ENCODE measurements around the gene IFT122. TPM values are rescaled to one million over a fixed set of nuclear protein-coding genes. Genes with fewer than 3 reads are reported as not detected.
A peak's percentile ranks its signal among the peaks of the same experiment; 100 is the strongest.

IFT122 gene
- total RNA-seq, 1 donor from 2014 or later: 20.6 TPM

DNA sequence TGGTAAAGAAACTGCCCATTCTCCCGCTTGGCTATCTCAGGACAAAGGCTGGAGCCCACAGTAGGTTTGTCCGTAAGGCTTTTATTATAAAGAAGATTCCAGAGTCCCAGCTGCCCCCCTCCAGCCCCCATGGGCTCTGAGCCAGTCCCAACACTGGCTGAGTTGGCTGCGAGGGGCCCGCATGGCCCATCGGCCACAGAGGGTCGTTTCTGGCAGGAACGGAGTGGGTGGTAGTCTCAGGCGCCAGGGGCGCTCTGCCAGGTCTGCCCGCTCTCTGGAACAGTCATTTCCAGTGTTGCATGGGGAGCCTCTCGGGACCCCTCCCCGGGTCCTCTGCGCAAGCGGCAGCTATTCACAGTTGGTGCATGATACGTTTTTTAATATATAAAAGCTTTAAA is 115.1 kb downstream of the IFT122 start:
- Mint-ChIP-seq H3K27ac (ENCODE audit: unreplicated experiment) (peak overlapping the region; percentile 17), H3K36me3 (ENCODE audit: unreplicated experiment) (no peaks in the 10 kb centered on the region), H3K27me3 (ENCODE audit: unreplicated experiment) (peaks cover 5% of the 10 kb centered on the region), H3K4me3 (ENCODE audit: unreplicated experiment) (no peak overlapping the region), H3K9me3 (ENCODE audit: unreplicated experiment) (peaks cover 4% of the 10 kb centered on the region), H3K4me1 (ENCODE audit: low read depth, unreplicated experiment) (peaks cover 39% of the 10 kb centered on the region)
- no peak for DNase-seq
- TF ChIP-seq, protein P1, sequence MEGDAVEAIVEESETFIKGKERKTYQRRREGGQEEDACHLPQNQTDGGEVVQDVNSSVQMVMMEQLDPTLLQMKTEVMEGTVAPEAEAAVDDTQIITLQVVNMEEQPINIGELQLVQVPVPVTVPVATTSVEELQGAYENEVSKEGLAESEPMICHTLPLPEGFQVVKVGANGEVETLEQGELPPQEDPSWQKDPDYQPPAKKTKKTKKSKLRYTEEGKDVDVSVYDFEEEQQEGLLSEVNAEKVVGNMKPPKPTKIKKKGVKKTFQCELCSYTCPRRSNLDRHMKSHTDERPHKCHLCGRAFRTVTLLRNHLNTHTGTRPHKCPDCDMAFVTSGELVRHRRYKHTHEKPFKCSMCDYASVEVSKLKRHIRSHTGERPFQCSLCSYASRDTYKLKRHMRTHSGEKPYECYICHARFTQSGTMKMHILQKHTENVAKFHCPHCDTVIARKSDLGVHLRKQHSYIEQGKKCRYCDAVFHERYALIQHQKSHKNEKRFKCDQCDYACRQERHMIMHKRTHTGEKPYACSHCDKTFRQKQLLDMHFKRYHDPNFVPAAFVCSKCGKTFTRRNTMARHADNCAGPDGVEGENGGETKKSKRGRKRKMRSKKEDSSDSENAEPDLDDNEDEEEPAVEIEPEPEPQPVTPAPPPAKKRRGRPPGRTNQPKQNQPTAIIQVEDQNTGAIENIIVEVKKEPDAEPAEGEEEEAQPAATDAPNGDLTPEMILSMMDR (IDR thresholded peaks at IDR 0.05; ENCODE audit: partially characterized antibody, unreplicated experiment): no peak

DNA sequence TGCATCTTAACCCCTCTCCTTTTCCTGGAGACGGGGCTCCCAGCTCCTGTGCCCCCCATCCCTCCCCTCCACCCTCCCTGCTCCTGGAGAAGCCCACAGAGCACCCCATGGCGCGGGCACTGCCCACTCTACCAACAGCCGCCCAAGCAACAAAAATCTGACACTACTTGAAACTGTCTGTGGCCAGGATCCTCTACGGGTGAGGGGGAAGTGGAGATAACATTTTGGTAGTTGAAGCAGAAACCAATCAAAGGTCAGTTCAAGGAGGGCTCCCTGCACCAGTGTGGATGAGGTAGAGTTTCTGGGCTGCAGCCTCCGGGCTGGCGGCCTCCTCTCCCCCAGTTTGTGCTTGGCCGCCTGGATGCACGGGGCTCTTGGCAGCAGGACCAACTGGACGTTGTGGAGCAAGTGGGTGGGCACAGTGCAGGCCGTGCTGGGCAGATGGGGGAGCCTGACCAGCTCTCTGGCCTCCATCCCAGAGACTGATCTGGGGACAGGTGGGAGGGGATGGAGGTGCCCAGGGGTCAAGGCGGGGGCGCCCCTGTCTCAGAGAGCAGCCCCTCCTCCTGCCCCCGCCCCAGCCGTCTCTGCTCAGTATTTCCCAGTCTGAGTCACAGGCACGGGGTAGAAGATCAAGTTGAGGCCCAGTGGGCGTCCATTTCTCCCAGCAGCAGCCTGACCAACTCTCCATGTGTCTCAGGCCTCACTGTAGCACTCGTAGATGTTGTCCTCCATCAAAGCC is 115.8 kb downstream of the IFT122 start:
- Mint-ChIP-seq H3K27ac (ENCODE audit: unreplicated experiment) (no peak overlapping the region), H3K4me1 (ENCODE audit: low read depth, unreplicated experiment) (peaks cover 43% of the 10 kb centered on the region), H3K27me3 (ENCODE audit: unreplicated experiment) (peaks cover 6% of the 10 kb centered on the region), H3K9me3 (ENCODE audit: unreplicated experiment) (peaks cover 6% of the 10 kb centered on the region), H3K4me3 (ENCODE audit: unreplicated experiment) (no peak overlapping the region), H3K36me3 (ENCODE audit: unreplicated experiment) (peaks cover 3% of the 10 kb centered on the region)
- DNase-seq: no peak
- TF ChIP-seq, protein P1 (IDR thresholded peaks at IDR 0.05; ENCODE audit: partially characterized antibody, unreplicated experiment): no peak

DNA sequence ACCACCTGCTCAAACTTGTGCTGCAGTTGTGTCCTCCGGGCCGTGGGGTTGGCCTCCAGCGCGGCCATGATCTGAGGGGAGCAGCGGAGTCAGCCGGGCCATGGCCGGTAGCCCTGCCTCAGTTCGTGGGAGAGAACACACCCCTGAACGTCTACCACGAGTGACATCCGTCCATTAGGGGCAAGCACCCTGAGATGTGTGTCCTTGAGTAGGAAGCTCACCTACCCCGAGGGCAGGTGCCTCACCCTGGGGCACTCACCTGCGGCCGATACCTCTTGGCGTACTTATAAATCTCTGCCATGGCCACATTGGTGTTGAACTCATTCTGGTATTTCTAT is 116.3 kb downstream of the IFT122 start:
- Mint-ChIP-seq H3K27me3 (ENCODE audit: unreplicated experiment) (peaks cover 6% of the 10 kb centered on the region), H3K36me3 (ENCODE audit: unreplicated experiment) (peaks cover 5% of the 10 kb centered on the region), H3K9me3 (ENCODE audit: unreplicated experiment) (peaks cover 6% of the 10 kb centered on the region), H3K27ac (ENCODE audit: unreplicated experiment) (no peak overlapping the region), H3K4me1 (ENCODE audit: low read depth, unreplicated experiment) (peaks cover 44% of the 10 kb centered on the region), H3K4me3 (ENCODE audit: unreplicated experiment) (no peak overlapping the region)
- no peak for DNase-seq
- TF ChIP-seq, protein P1 (IDR thresholded peaks at IDR 0.05; ENCODE audit: partially characterized antibody, unreplicated experiment): no peak

DNA sequence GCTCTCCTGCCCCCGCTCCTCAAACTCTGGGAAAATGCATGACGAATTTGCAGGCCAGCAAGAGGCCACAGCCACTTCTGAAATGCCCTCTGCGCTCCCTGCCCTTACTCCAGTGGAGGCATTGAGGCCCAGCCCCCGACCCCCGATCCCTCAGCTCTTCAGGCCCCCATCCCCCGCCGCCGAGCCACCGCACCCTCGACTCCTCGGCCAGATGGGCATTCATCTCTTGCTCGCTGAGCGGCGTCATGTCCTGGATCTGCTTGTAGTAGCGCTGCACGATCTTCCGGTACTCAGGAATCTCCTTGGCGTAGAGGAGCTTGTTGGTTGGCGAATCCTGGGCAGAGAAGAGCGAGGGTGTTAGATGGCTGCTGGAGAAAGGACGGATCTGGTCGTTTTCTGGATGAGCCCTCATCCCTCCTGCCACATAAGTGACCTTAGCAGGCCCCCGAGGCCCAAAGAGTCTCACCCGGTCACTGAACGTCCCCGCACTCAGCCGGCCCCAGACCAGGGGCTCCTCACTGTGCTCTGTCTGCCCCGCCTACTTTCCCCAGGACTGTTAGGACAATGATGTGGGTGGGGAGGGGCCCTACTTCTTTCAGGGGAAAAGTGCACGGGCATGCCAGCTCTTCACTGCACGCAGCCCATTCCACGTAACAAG is 117.0 kb downstream of the IFT122 start:
- no peak for DNase-seq
- H3K9me3 Mint-ChIP-seq (ENCODE audit: unreplicated experiment): peaks cover 6% of the 10 kb centered on the region
- H3K4me1 Mint-ChIP-seq (ENCODE audit: low read depth, unreplicated experiment): peaks cover 44% of the 10 kb centered on the region
- peaks cover 6% of the 10 kb centered on the region for H3K27me3 Mint-ChIP-seq (ENCODE audit: unreplicated experiment)
- H3K4me3 Mint-ChIP-seq (ENCODE audit: unreplicated experiment): no peak overlapping the region
- H3K36me3 Mint-ChIP-seq (ENCODE audit: unreplicated experiment): peaks cover 5% of the 10 kb centered on the region
- no peak overlapping the region for H3K27ac Mint-ChIP-seq (ENCODE audit: unreplicated experiment)
- TF ChIP-seq, protein P1 (IDR thresholded peaks at IDR 0.05; ENCODE audit: partially characterized antibody, unreplicated experiment): no peak

DNA sequence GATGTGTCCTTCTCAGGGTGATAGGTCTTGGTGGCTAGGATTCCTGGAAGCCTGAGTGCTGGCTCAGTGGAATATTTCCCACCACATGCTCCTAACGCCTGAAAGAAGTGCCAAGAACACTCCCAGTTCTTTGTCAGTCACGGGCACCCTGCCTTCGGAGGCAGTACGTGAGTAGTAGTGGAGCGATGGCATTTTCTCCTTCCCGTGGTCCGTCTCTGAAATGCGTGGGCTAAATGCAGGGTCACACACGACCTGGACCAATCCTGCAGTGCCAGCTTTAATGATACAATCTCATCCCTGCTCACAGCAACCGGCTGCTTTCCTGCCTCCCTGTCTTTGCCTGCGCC is 117.5 kb downstream of the IFT122 start:
- H3K4me3 Mint-ChIP-seq (ENCODE audit: unreplicated experiment): no peak overlapping the region
- H3K4me1 Mint-ChIP-seq (ENCODE audit: low read depth, unreplicated experiment): peaks cover 41% of the 10 kb centered on the region
- peaks cover 6% of the 10 kb centered on the region for H3K27me3 Mint-ChIP-seq (ENCODE audit: unreplicated experiment)
- no peak for DNase-seq
- no peak overlapping the region for H3K27ac Mint-ChIP-seq (ENCODE audit: unreplicated experiment)
- peaks cover 5% of the 10 kb centered on the region for H3K36me3 Mint-ChIP-seq (ENCODE audit: unreplicated experiment)
- TF ChIP-seq, protein P1 (IDR thresholded peaks at IDR 0.05; ENCODE audit: partially characterized antibody, unreplicated experiment): no peak
- H3K9me3 Mint-ChIP-seq (ENCODE audit: unreplicated experiment): peaks cover 6% of the 10 kb centered on the region

All from glutamatergic neuron (in vitro differentiated cells).